Ascending aorta (tissue), 2 donors: ENCODE data around the gene KCNK3. TPM values are rescaled to one million over a fixed set of nuclear protein-coding genes. Genes with fewer than 3 reads are reported as not detected.
"Not testable (repeated sequence)": the region's sequence is repeated elsewhere in the genome, so short reads cannot be mapped to it uniquely, and the experiment has no call there.

ENCODE experiments used
- DNase-seq, 2 donors: peaks; one replicate each; pipeline ENCODE4 v3.0.0-alpha.2; 2019; ENCODE audit warnings: low spot score in 2 of 2
- H3K27ac ChIP-seq, 2 donors: fragments of 200-600 bp; sonication (generic); one replicate each; pipeline ENCODE4 v1.5.1; 2016 to 2017; ENCODE audit warnings: mild to moderate bottlenecking in 1 of 2
- H3K27me3 ChIP-seq: fragments of 200-600 bp; sonication (generic); one replicate; pipeline ENCODE4 v1.5.1; 2017
- H3K36me3 ChIP-seq, 2 donors: fragments of 200-600 bp; sonication (generic); one replicate each; pipeline ENCODE4 v1.5.1; 2016
- H3K4me1 ChIP-seq, 2 donors: fragments of 200-600 bp; sonication (generic); one replicate each; pipeline ENCODE4 v1.5.1; 2016 to 2017; ENCODE audit warnings: mild to moderate bottlenecking in 1 of 2
- H3K4me3 ChIP-seq, 2 donors: fragments of 200-600 bp; sonication (generic); one replicate each; pipeline ENCODE4 v1.5.1; 2016 to 2017; ENCODE audit warnings: mild to moderate bottlenecking in 1 of 2
- H3K9me3 ChIP-seq, 2 donors: fragments of 200-600 bp; sonication (generic); one replicate each; pipeline ENCODE4 v1.5.1; 2016
- CTCF ChIP-seq, 3 experiments: fragments of 200-600 bp in 2 of 3; fragments of 450-650 bp in 1 of 3; sonication (generic) in 2 of 3; IDR thresholded peaks; one replicate each; pipeline ENCODE4 v1.5.1; 2016 to 2019; ENCODE audit warnings: antibody characterized with exemption in 3 of 3, mild to moderate bottlenecking in 1 of 3, moderate library complexity in 1 of 3
- intact Hi-C: fragments of 100-400 bp; cut with DNase I; formaldehyde crosslinking; loops from one replicate; pipeline ENCODE4 v1.15.1; 2023
- total RNA-seq: library from RNA; depleted of rRNA; stranded (reverse); fragments of >200 nt; gene quantifications from one replicate; pipeline ENCODE4 v1.1.0, GENCODE V29; 2016

The KCNK3 gene
- total RNA-seq, 1 donor from 2014 or later = 7.2 TPM

GRCh38 chr2:26746934-26747333 lies 54.4 kb downstream of the KCNK3 start:
- intact Hi-C loops = no loop called here
- no peak for TF ChIP-seq CTCF (IDR thresholded peaks at IDR 0.05)
- Histone ChIP-seq H3K4me3 (no peak overlapping the region), H3K36me3 (no peaks in the 10 kb centered on the region), H3K4me1 (peaks cover 0 to 3% of the 10 kb centered on the region in 2 donors), H3K9me3 (no peaks in the 10 kb centered on the region), H3K27ac (no peak overlapping the region), H3K27me3 (no peaks in the 10 kb centered on the region)
- no peak for DNase-seq

GRCh38 chr2:26749787-26750420 lies 57.4 kb downstream of the KCNK3 start:
- H3K4me3 ChIP-seq, H3K27me3 ChIP-seq, DNase-seq, H3K36me3 ChIP-seq, intact Hi-C loops, H3K9me3 ChIP-seq, H3K4me1 ChIP-seq, H3K27ac ChIP-seq: not testable (repeated sequence)

GRCh38 chr2:26750467-26750866 lies 57.9 kb downstream of the KCNK3 start:
- not testable (repeated sequence) for H3K4me1 ChIP-seq

GRCh38 chr2:26752656-26753055 lies 60.1 kb downstream of the KCNK3 start:
- DNase-seq = no peak
- TF ChIP-seq CTCF (IDR thresholded peaks at IDR 0.05) = no peak
- Histone ChIP-seq H3K9me3 (no peaks in the 10 kb centered on the region), H3K4me3 (no peak overlapping the region), H3K27me3 (no peaks in the 10 kb centered on the region), H3K4me1 (peaks cover 0 to 4% of the 10 kb centered on the region in 2 donors), H3K27ac (no peak overlapping the region), H3K36me3 (no peaks in the 10 kb centered on the region)
- intact Hi-C loops = no loop called here

More at GRCh38 chr2:26750467-26750866, 57.9 kb downstream of the KCNK3 start:
- H3K27ac ChIP-seq, H3K9me3 ChIP-seq, DNase-seq, intact Hi-C loops, H3K4me3 ChIP-seq, H3K27me3 ChIP-seq, H3K36me3 ChIP-seq: not testable (repeated sequence)

- Histone ChIP-seq H3K9me3 (no peaks in the 10 kb centered on the region), H3K27ac (no peak overlapping the region), H3K36me3 (no peaks in the 10 kb centered on the region), H3K4me1 (peaks cover 3 to 13% of the 10 kb centered on the region in 2 donors), H3K4me3 (no peak overlapping the region), H3K27me3 (no peaks in the 10 kb centered on the region)
- DNase-seq = no peak
- intact Hi-C loops = no loop called here
- TF ChIP-seq CTCF (IDR thresholded peaks at IDR 0.05) = no peak
These were observed 62.0 kb downstream of the KCNK3 start for GRCh38 chr2:26754539-26754938.

- no peak for TF ChIP-seq CTCF (IDR thresholded peaks at IDR 0.05)
- no peak for DNase-seq
- Histone ChIP-seq H3K4me3 (no peak overlapping the region), H3K9me3 (no peaks in the 10 kb centered on the region), H3K4me1 (peaks cover 3 to 13% of the 10 kb centered on the region in 2 donors), H3K27me3 (no peaks in the 10 kb centered on the region), H3K27ac (no peak overlapping the region), H3K36me3 (no peaks in the 10 kb centered on the region)
- intact Hi-C loops = no loop called here
These were observed 62.6 kb downstream of the KCNK3 start for GRCh38 chr2:26754972-26755670.
